Endothelial cell of umbilical vein (primary cell): Measurements from ENCODE around the gene TLR9. TPM values are rescaled to one million over a fixed set of nuclear protein-coding genes. Genes with fewer than 3 reads are reported as not detected.

Experiments
- BruUV-seq: library from RNA; stranded (reverse); fragments of 400-500 nt; replicated peaks from 2 replicates; lab custom pipeline; 2021; lab: Mats Ljungman, UMichigan
- CTCF ChIA-PET: fragments of 300-600, 350-600 bp; sonication (Branson Sonifier 250); formaldehyde crosslinking; loops from one replicate; lab custom pipeline; 2021; ENCODE audit warnings: antibody characterized with exemption, inconsistent platforms; lab: Charles Lee
- POLR2A ChIA-PET: fragments of 300-600, 350-600 bp; sonication (Branson Sonifier 250); formaldehyde crosslinking; loops from one replicate; lab custom pipeline; 2021; ENCODE audit warnings: antibody characterized with exemption, inconsistent platforms; lab: Charles Lee
- DNase-seq: peaks from one replicate; pipeline ENCODE4 v3.0.0-alpha.2; 2011; ENCODE audit warnings: low read depth, low spot score
- FAIRE-seq: peaks from 2 replicates; lab custom pipeline; 2011; peaks lifted over from hg19 to GRCh38; lab: Jason Lieb, UNC
- H2AFZ ChIP-seq: 2 replicates; pipeline ENCODE4 v1.6.0; 2012; ENCODE audit warnings: low read depth, low read length, control low read depth, inconsistent platforms
- H3K27ac ChIP-seq: 2 replicates; pipeline ENCODE4 v1.5.1; 2011; ENCODE audit warnings: low read depth, mild to moderate bottlenecking, control low read depth, low read length, moderate library complexity; ENCODE audit not compliant: insufficient read depth
- H3K27me3 ChIP-seq, 2 experiments: 2 replicates each; pipeline versions ENCODE4 v1.6.0 to v1.6.1; 2011; ENCODE audit warnings: low read length in 2 of 2, mixed read lengths in 1 of 2; ENCODE audit not compliant: control insufficient read depth in 2 of 2, insufficient read depth in 2 of 2
- H3K36me3 ChIP-seq, 2 experiments: 2 replicates in 1 of 2; 3 replicates in 1 of 2; pipeline ENCODE4 v1.5.1; 2011; ENCODE audit warnings: low read length in 2 of 2, mild to moderate bottlenecking in 1 of 2, moderate library complexity in 1 of 2; ENCODE audit not compliant: control insufficient read depth in 2 of 2, insufficient read depth in 2 of 2; ENCODE audit errors: extremely low read depth in 1 of 2
- H3K4me1 ChIP-seq: 3 replicates; pipeline ENCODE4 v1.5.1; 2011; ENCODE audit warnings: mild to moderate bottlenecking, low read length; ENCODE audit not compliant: control insufficient read depth, insufficient read depth; ENCODE audit errors: extremely low read depth
- H3K4me2 ChIP-seq: 2 replicates; pipeline ENCODE4 v1.6.1; 2011; ENCODE audit warnings: low read length, control low read depth, mixed read lengths; ENCODE audit not compliant: insufficient read depth
- H3K4me3 ChIP-seq, 3 experiments: fragments of 200-600 bp in 1 of 3; sonication (generic), shearing (Covaris generic) in 1 of 3; replicated peaks in 1 of 3; 2 replicates each; pipeline ENCODE4 v1.5.1; 2011 to 2016; ENCODE audit warnings: control low read depth in 3 of 3, low read length in 3 of 3, mild to moderate bottlenecking in 2 of 3, inconsistent platforms in 1 of 3, low read depth in 1 of 3, moderate library complexity in 1 of 3; ENCODE audit not compliant: insufficient read depth in 1 of 3
- H3K79me2 ChIP-seq: 2 replicates; pipeline ENCODE4 v1.6.0; 2012; ENCODE audit warnings: low read length, inconsistent platforms; ENCODE audit not compliant: control insufficient read depth, insufficient read depth
- H3K9ac ChIP-seq: replicated peaks from 2 replicates; pipeline ENCODE3; 2011; ENCODE audit warnings: low read length, control low read depth; ENCODE audit not compliant: insufficient read depth; ENCODE audit errors: extremely low read depth
- H3K9me1 ChIP-seq: replicated peaks from 3 replicates; pipeline ENCODE4 v1.6.0; 2011; ENCODE audit warnings: mild to moderate bottlenecking, low read length; ENCODE audit not compliant: control insufficient read depth, insufficient read depth; ENCODE audit errors: extremely low read depth
- H3K9me3 ChIP-seq: replicated peaks from 2 replicates; pipeline ENCODE4 v1.5.1; 2012; ENCODE audit warnings: low read length, inconsistent platforms; ENCODE audit not compliant: control insufficient read depth, insufficient read depth
- H4K20me1 ChIP-seq: replicated peaks from 2 replicates; pipeline ENCODE3; 2011; ENCODE audit warnings: mild to moderate bottlenecking, low read length; ENCODE audit not compliant: control insufficient read depth, insufficient read depth; ENCODE audit errors: extremely low read depth
- EZH2 ChIP-seq: IDR thresholded peaks from 2 replicates; pipeline ENCODE4 v1.6.1; 2012; ENCODE audit warnings: borderline replicate concordance, low read depth, mild to moderate bottlenecking, moderate library complexity, low read length, inconsistent platforms; ENCODE audit not compliant: severe bottlenecking
- FOS ChIP-seq: IDR thresholded peaks from 2 replicates; pipeline ENCODE4 v1.6.1; 2011; ENCODE audit warnings: mild to moderate bottlenecking, low read length, moderate library complexity, borderline replicate concordance; ENCODE audit not compliant: insufficient read depth
- GATA2 ChIP-seq: IDR thresholded peaks from 2 replicates; pipeline ENCODE4 v1.7.0; 2011; ENCODE audit warnings: low read depth, mild to moderate bottlenecking, moderate library complexity, mixed read lengths, low read length; ENCODE audit not compliant: insufficient read length, insufficient read depth
- POLR2A ChIP-seq: IDR thresholded peaks from 2 replicates; pipeline ENCODE4 v1.6.1; 2012; ENCODE audit warnings: low read depth, mild to moderate bottlenecking, control low read depth, low read length
- POLR2AphosphoS5 ChIP-seq: IDR thresholded peaks from 2 replicates; pipeline ENCODE4 v1.6.1; 2012; ENCODE audit warnings: low read depth, mild to moderate bottlenecking, control low read depth, low read length, moderate library complexity; ENCODE audit not compliant: insufficient read depth
- dilution Hi-C: fragments of 300-500 bp; cut with MboI; formaldehyde crosslinking; loops from one replicate; pipeline ENCODE4 v1.15.0; 2019; ENCODE audit warnings: low sequenced_read_pairs; ENCODE audit not compliant: extremely low pct_ligation_motif_present
- intact Hi-C: fragments of 100-400 bp; cut with micrococcal nuclease; formaldehyde crosslinking; loops from one replicate; pipeline ENCODE4 v1.10.0; 2022
- polyA plus RNA-seq, 4 experiments: library from polyadenylated mRNA; depleted of rRNA in 3 of 4; stranded (reverse) in 3 of 4; unstranded in 1 of 4; fragments of >200 nt; gene quantifications; 2 replicates each; pipeline versions ENCODE4 v1.2.1 to v1.2.3, GENCODE V29; 2011 to 2012; ENCODE audit warnings: missing spikeins in 1 of 4
- total RNA-seq: library from RNA; stranded (reverse); gene quantifications from 2 replicates; pipeline ENCODE4 v1.2.3, GENCODE V29; 2021
- TF ChIP-seq, protein P1 (sequence below), 2 donors: IDR thresholded peaks; 1 replicate in 1 of 2; 2 replicates in 1 of 2; pipeline ENCODE4 v1.5.1; 2011; ENCODE audit warnings: low read length in 2 of 2, mild to moderate bottlenecking in 2 of 2, moderate library complexity in 2 of 2, control low read depth in 1 of 2, inconsistent platforms in 1 of 2, low read depth in 1 of 2; ENCODE audit not compliant: insufficient read depth in 1 of 2; ENCODE audit errors: extremely low read depth in 1 of 2
- TF ChIP-seq, protein P2 (sequence below): IDR thresholded peaks from 2 replicates; pipeline ENCODE4 v1.6.1; 2011; ENCODE audit not compliant: insufficient read depth, insufficient read length

Gene TLR9
- total and polyA plus RNA-seq, 2 donors (not counting 3 experiments of a cell fraction or from before 2014, with no cell fraction given), result not detected

DNA sequence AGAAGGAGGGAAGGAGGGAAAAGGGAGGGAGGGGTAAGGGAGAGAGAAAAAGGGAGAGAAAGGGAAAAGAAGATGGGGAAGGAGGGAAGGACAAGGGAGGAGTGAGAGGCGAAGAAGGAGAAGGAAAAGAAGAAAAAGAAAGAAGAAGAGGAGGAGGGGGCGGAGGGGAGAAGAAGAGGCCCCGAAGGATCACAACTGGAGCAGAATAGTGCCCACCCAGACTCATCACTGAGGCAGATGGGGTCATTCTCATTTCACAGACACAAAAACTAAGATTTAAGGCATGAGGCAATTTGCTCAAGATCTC, 30.2 kb downstream of the TLR9 start:
- no peaks in the 10 kb centered on the region for H3K9me1 ChIP-seq
- FAIRE-seq, result no peak
- H3K79me2 ChIP-seq, result peaks cover 15% of the 10 kb centered on the region
- CTCF ChIA-PET, result no interaction called here
- no peaks in the 10 kb centered on the region for H3K36me3 ChIP-seq
- dilution Hi-C loops, result no loop called here
- intact Hi-C loops, result loop anchor here (5.0 kb wide), 1 partner anchor 193 kb away; no protein-coding TSS in a partner anchor
- no peaks in the 10 kb centered on the region for H3K9me3 ChIP-seq
- no peaks in the 10 kb centered on the region for H4K20me1 ChIP-seq
- TF ChIP-seq POLR2A (no peak), FOS (no peak), POLR2AphosphoS5 (no peak), EZH2 (no peak), GATA2 (no peak)
- TF ChIP-seq, protein P1, sequence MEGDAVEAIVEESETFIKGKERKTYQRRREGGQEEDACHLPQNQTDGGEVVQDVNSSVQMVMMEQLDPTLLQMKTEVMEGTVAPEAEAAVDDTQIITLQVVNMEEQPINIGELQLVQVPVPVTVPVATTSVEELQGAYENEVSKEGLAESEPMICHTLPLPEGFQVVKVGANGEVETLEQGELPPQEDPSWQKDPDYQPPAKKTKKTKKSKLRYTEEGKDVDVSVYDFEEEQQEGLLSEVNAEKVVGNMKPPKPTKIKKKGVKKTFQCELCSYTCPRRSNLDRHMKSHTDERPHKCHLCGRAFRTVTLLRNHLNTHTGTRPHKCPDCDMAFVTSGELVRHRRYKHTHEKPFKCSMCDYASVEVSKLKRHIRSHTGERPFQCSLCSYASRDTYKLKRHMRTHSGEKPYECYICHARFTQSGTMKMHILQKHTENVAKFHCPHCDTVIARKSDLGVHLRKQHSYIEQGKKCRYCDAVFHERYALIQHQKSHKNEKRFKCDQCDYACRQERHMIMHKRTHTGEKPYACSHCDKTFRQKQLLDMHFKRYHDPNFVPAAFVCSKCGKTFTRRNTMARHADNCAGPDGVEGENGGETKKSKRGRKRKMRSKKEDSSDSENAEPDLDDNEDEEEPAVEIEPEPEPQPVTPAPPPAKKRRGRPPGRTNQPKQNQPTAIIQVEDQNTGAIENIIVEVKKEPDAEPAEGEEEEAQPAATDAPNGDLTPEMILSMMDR (IDR thresholded peaks at IDR 0.05; ENCODE audit: extremely low read depth in 1 of 2, insufficient read depth in 1 of 2, low read depth in 1 of 2, low read length in 2 of 2), result no peak
- TF ChIP-seq, protein P2, sequence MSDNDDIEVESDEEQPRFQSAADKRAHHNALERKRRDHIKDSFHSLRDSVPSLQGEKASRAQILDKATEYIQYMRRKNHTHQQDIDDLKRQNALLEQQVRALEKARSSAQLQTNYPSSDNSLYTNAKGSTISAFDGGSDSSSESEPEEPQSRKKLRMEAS, result no peak
- H3K9ac ChIP-seq, result no peak overlapping the region
- no TSS peak for BruUV-seq
- DNase-seq, result no peak
- POLR2A ChIA-PET, result no interaction called here
- H3K4me3 ChIP-seq, result no peak overlapping the region
- H3K4me1 ChIP-seq, result peaks cover 17% of the 10 kb centered on the region
- H3K4me2 ChIP-seq, result no peak overlapping the region
- no peaks in the 10 kb centered on the region for H3K27me3 ChIP-seq
- H3K27ac ChIP-seq, result no peak overlapping the region
- H2AFZ ChIP-seq, result no peak overlapping the region
